ENCODE results near the gene RBM15. TPM values are rescaled to one million over a fixed set of nuclear protein-coding genes. Genes with fewer than 3 reads are reported as not detected.

Gene RBM15
- total RNA-seq, 1 donor from 2014 or later = 28.2 TPM

DNA sequence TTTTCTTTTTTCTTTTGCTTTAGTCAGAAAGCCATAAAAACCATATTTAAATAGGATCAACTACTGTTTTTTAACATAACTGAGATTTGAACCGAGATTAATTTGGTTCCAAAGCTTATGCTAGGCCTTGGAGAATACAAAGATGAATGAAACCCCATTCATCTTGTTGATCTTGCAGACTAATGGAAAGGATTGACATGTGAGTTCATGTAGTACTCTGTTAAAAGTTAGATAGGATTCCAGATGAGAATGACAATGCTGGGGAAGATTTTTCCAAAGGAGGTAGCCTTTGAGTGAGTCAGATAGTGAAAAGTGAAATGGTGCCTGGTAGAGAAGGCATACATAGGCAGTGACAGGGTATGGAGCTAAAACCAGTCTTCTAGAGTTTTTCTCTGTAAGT is 22.7 kb downstream of the RBM15 start:
- TF ChIP-seq, protein P1, sequence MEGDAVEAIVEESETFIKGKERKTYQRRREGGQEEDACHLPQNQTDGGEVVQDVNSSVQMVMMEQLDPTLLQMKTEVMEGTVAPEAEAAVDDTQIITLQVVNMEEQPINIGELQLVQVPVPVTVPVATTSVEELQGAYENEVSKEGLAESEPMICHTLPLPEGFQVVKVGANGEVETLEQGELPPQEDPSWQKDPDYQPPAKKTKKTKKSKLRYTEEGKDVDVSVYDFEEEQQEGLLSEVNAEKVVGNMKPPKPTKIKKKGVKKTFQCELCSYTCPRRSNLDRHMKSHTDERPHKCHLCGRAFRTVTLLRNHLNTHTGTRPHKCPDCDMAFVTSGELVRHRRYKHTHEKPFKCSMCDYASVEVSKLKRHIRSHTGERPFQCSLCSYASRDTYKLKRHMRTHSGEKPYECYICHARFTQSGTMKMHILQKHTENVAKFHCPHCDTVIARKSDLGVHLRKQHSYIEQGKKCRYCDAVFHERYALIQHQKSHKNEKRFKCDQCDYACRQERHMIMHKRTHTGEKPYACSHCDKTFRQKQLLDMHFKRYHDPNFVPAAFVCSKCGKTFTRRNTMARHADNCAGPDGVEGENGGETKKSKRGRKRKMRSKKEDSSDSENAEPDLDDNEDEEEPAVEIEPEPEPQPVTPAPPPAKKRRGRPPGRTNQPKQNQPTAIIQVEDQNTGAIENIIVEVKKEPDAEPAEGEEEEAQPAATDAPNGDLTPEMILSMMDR (IDR thresholded peaks at IDR 0.05; ENCODE audit: insufficient read depth, low read length, poor library complexity, severe bottlenecking) = no peak
- no peaks in the 10 kb centered on the region for H3K27me3 ChIP-seq (ENCODE audit: control insufficient read depth, insufficient read depth, low read length)
- no peak overlapping the region for H3K4me3 ChIP-seq (ENCODE audit: low read depth, low read length)
- no peaks in the 10 kb centered on the region for H3K36me3 ChIP-seq (ENCODE audit: control insufficient read depth, insufficient read depth, low read length)
- DNase-seq (ENCODE audit: low read depth) = no peak

DNA sequence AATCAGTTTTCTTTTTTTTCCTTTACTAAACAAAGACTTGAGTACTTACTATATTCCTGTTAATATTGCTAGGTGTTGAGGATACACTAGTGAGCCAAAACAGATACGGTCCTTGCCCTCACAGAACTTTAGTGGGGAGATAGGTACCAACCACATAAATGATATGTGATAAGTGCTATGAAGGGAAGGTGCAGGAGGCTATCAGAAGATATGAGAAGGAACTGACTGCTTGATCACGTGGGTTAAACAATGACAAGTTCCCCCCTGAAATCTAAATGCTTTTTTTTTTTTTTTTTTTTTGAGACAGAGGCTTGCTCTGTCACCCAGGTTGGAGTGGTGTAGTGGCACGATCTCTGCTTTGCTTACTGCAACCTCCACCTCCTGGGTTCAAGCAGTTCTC is 25.0 kb downstream of the RBM15 start:
- no peaks in the 10 kb centered on the region for H3K27me3 ChIP-seq (ENCODE audit: control insufficient read depth, insufficient read depth, low read length)
- TF ChIP-seq, protein P1 (IDR thresholded peaks at IDR 0.05; ENCODE audit: insufficient read depth, low read length, poor library complexity, severe bottlenecking) = no peak
- no peak overlapping the region for H3K4me3 ChIP-seq (ENCODE audit: low read depth, low read length)
- H3K36me3 ChIP-seq (ENCODE audit: control insufficient read depth, insufficient read depth, low read length) = no peaks in the 10 kb centered on the region
- no peak for DNase-seq (ENCODE audit: low read depth)

DNA sequence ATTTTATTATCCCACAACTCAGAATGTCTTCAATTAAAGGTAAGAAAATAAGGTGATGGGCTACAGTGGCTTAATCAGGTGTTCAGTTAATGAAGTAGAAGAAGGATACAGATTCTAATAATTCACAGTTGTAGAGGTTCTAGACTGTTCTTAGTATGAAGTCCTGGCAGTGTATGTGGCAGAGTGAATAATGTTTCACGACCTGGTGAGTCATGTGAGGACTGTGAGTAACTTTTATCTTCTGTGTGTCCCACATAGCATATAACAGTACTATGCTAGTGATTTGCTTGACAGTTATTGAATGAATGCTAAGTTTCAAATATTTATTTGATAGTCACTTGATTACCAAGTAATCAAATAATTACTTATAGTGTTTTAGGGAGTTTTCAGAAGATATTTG is 31.6 kb downstream of the RBM15 start:
- peak; percentile 21 for DNase-seq (ENCODE audit: low read depth)
- no peak overlapping the region for H3K4me3 ChIP-seq (ENCODE audit: low read depth, low read length)
- peaks cover 1% of the 10 kb centered on the region for H3K36me3 ChIP-seq (ENCODE audit: control insufficient read depth, insufficient read depth, low read length)
- H3K27me3 ChIP-seq (ENCODE audit: control insufficient read depth, insufficient read depth, low read length) = no peaks in the 10 kb centered on the region
- TF ChIP-seq, protein P1 (IDR thresholded peaks at IDR 0.05; ENCODE audit: insufficient read depth, low read length, poor library complexity, severe bottlenecking) = no peak

DNA sequence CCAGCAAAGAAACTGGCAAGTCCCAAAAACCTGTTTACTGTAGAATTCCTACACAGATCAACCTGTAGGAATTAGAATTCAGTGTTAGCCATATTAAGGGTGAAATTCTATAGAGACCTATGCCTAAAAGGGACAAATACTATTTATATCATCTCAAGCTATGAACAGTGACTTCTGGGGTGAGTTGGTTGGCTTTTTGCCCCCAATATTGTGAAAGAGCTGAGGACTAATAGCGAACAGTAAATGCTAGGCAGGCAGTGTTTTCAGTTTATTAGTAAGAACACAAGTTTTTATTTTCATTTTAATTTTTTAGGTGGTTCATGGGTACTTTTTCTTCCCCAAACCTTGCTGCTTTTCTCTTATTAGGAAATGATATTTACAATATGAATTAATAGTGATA is 36.3 kb downstream of the RBM15 start:
- no peaks in the 10 kb centered on the region for H3K27me3 ChIP-seq (ENCODE audit: control insufficient read depth, insufficient read depth, low read length)
- DNase-seq (ENCODE audit: low read depth) = no peak
- H3K36me3 ChIP-seq (ENCODE audit: control insufficient read depth, insufficient read depth, low read length) = peaks cover 2% of the 10 kb centered on the region
- TF ChIP-seq, protein P1 (IDR thresholded peaks at IDR 0.05; ENCODE audit: insufficient read depth, low read length, poor library complexity, severe bottlenecking) = no peak
- no peak overlapping the region for H3K4me3 ChIP-seq (ENCODE audit: low read depth, low read length)

DNA sequence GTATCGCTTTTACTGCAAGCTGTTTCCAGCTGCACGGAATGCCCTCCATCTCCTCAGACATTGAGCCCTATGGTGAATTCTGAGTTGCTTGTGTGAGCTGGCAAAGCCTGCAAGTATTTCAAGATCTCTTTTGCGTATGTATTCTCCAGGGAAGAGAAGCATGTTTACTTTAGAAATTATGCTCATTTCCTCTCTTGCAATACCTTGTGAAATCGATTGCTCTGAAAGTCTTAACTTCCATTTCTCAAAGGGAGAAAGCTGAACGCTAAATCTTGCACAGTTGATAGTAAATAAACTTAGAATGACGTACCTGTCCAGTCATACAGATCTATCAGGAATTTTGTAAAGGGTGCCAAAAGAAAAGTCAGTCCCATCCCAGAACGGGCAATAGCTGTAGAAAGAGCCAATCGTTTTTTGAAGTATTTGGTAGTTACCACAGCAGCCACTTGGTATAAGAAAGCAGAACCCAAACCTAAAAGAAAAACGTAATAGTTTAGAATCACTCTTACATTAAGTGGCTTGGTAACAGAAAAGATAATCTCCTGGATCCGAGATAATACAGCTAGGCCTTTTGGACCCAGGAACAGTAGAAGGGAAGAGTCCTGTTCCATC is 41.6 kb downstream of the RBM15 start:
- no peak for DNase-seq (ENCODE audit: low read depth)
- no peak overlapping the region for H3K4me3 ChIP-seq (ENCODE audit: low read depth, low read length)
- peaks cover 1% of the 10 kb centered on the region for H3K36me3 ChIP-seq (ENCODE audit: control insufficient read depth, insufficient read depth, low read length)
- H3K27me3 ChIP-seq (ENCODE audit: control insufficient read depth, insufficient read depth, low read length) = no peaks in the 10 kb centered on the region
- TF ChIP-seq, protein P1 (IDR thresholded peaks at IDR 0.05; ENCODE audit: insufficient read depth, low read length, poor library complexity, severe bottlenecking) = no peak
